Fibroblast of lung (primary cell): ENCODE measurements around the gene STIM1.

Source experiments
- CTCF ChIP-seq, 2 donors: IDR thresholded peaks in 1 of 2; conservative IDR thresholded peaks in 1 of 2; 1 replicate in 1 of 2; 2 replicates in 1 of 2; pipeline ENCODE4 v1.5.1; 2011 to 2012; ENCODE audit warnings: low read length in 2 of 2, control low read depth in 1 of 2, inconsistent platforms in 1 of 2, low read depth in 1 of 2, mild to moderate bottlenecking in 1 of 2
- EZH2 ChIP-seq: IDR thresholded peaks from 2 replicates; pipeline ENCODE4 v1.5.1; 2012; ENCODE audit warnings: low read length, control low read depth, mild to moderate bottlenecking; ENCODE audit errors: missing control alignments

GRCh38 chr11:3947061-3947460 lies 91.6 kb downstream of the STIM1 start:
- TF ChIP-seq EZH2 (no peak), CTCF (conservative IDR thresholded peaks at IDR 0.05 in 1 of 2, IDR thresholded peaks at IDR 0.05 in 1 of 2; ENCODE audit: low read depth in 1 of 2, low read length in 2 of 2) (no peak)
